Measurements from ENCODE around the gene BAK1. TPM values are rescaled to one million over a fixed set of nuclear protein-coding genes. Genes with fewer than 3 reads are reported as not detected.
A peak's percentile ranks its signal among the peaks of the same experiment; 100 is the strongest.

BAK1 gene
- total RNA-seq, 2 donors from 2014 or later = 13.8 to 14.0 TPM

- TF ChIP-seq CTCF (IDR thresholded peaks at IDR 0.05) = peak; percentile 30
- DNase-seq (ENCODE audit: low spot score) = no peak
Measured at GRCh38 chr6:33589731-33590530, 9.9 kb upstream of the BAK1 start.

GRCh38 chr6:33589392-33589730 lies 9.3 kb upstream of the BAK1 start:
- Histone ChIP-seq H3K9me3 (no peaks in the 10 kb centered on the region), H3K4me1 (ENCODE audit: control insufficient read depth in 1 of 2, low read depth in 2 of 2) (peaks cover 0 to 15% of the 10 kb centered on the region in 2 donors), H3K36me3 (no peaks in the 10 kb centered on the region), H3K27ac (no peak overlapping the region), H3K4me3 (no peak overlapping the region), H3K27me3 (replicated peaks; ENCODE audit: insufficient read depth) (no peaks in the 10 kb centered on the region)
- ATAC-seq (ENCODE audit: insufficient number of reproducible peaks, low FRiP score, low read depth) (no peak), DNase-seq (ENCODE audit: low spot score) (no peak)
- no peak for TF ChIP-seq CTCF (IDR thresholded peaks at IDR 0.05)

More at GRCh38 chr6:33589731-33590530, 9.9 kb upstream of the BAK1 start:
- Histone ChIP-seq H3K27ac (no peak overlapping the region), H3K27me3 (replicated peaks; ENCODE audit: insufficient read depth) (no peaks in the 10 kb centered on the region), H3K4me3 (no peak overlapping the region), H3K9me3 (no peaks in the 10 kb centered on the region), H3K36me3 (no peaks in the 10 kb centered on the region), H3K4me1 (ENCODE audit: control insufficient read depth in 1 of 2, low read depth in 2 of 2) (peaks cover 0 to 15% of the 10 kb centered on the region in 2 donors)
- no peak for ATAC-seq (ENCODE audit: insufficient number of reproducible peaks, low FRiP score, low read depth)

GRCh38 chr6:33588894-33589293 lies 8.8 kb upstream of the BAK1 start:
- no peak overlapping the region for H3K27ac ChIP-seq
- H3K9me3 ChIP-seq = no peaks in the 10 kb centered on the region
- no peak overlapping the region for H3K4me3 ChIP-seq
- H3K36me3 ChIP-seq = no peaks in the 10 kb centered on the region
- no peak for TF ChIP-seq CTCF (IDR thresholded peaks at IDR 0.05)
- DNase-seq (ENCODE audit: low spot score) (no peak), ATAC-seq (ENCODE audit: insufficient number of reproducible peaks, low FRiP score, low read depth) (no peak)
- H3K27me3 ChIP-seq (replicated peaks; ENCODE audit: insufficient read depth) = no peaks in the 10 kb centered on the region
- peaks cover 0 to 15% of the 10 kb centered on the region in 2 donors for H3K4me1 ChIP-seq (ENCODE audit: control insufficient read depth in 1 of 2, low read depth in 2 of 2)

- ATAC-seq (ENCODE audit: insufficient number of reproducible peaks, low FRiP score, low read depth) (no peak), DNase-seq (ENCODE audit: low spot score) (no peak)
- H3K4me1 ChIP-seq (ENCODE audit: control insufficient read depth in 1 of 2, low read depth in 2 of 2) = peaks cover 0 to 15% of the 10 kb centered on the region in 2 donors
- H3K36me3 ChIP-seq = no peaks in the 10 kb centered on the region
- H3K4me3 ChIP-seq = no peak overlapping the region
- H3K27me3 ChIP-seq (replicated peaks; ENCODE audit: insufficient read depth) = no peaks in the 10 kb centered on the region
- no peak for TF ChIP-seq CTCF (IDR thresholded peaks at IDR 0.05)
- no peak overlapping the region for H3K27ac ChIP-seq
- no peaks in the 10 kb centered on the region for H3K9me3 ChIP-seq
Measured at GRCh38 chr6:33587529-33587928, 7.5 kb upstream of the BAK1 start.

GRCh38 chr6:33586108-33586640 lies 6.1 kb upstream of the BAK1 start:
- no peak overlapping the region for H3K27ac ChIP-seq
- no peak for ATAC-seq (ENCODE audit: insufficient number of reproducible peaks, low FRiP score, low read depth)
- DNase-seq (ENCODE audit: low spot score) = no peak
- no peaks in the 10 kb centered on the region for H3K9me3 ChIP-seq
- peaks cover 0 to 15% of the 10 kb centered on the region in 2 donors for H3K4me1 ChIP-seq (ENCODE audit: control insufficient read depth in 1 of 2, low read depth in 2 of 2)
- no peaks in the 10 kb centered on the region for H3K27me3 ChIP-seq (replicated peaks; ENCODE audit: insufficient read depth)
- peak overlapping the region; percentile 52 for H3K4me3 ChIP-seq
- no peaks in the 10 kb centered on the region for H3K36me3 ChIP-seq
- no peak for TF ChIP-seq CTCF (IDR thresholded peaks at IDR 0.05)

Measured in thoracic aorta (tissue), 2 donors.